ENCODE results near the gene NUDT12.

NUDT12 gene

DNA sequence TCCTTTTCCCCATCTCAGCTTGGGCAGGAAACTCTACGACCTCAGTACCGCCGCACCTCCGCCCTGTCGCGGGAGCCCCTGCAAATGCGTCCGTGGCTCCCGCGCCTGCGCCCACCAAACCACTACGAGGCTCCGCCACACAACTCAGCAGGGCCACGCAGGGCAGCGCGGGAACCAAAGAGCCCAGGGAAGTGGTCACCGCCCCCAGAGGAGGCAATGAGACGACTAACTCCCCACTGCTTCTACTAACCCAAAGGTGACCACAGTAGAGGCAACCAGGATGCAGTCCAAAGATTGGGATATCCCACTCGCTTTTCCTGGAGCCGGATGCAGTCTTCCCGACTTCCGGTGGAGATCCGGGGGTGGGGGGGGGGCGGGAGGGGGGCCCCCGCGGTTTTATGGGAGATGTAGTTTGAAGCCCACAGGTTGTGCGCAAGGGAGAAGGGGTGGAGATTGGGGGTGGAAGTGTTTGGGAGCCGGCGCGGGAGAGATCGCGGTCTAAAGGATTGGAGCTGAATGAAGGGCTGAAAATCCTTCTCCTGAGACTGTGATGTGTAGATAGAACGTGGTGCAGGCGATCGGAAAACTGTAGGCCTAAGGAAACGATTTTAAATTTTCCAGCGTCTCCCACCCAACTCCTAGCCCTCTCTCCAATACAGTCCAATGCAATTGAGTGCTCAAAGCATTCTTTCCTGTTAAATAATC lies at the start of gene NUDT12:
Gene NUDT12, minus strand, starts transcription at position 337 of the 705 bp plus-strand sequence. CDS start 2,541 bp downstream, outside the sequence.
- peak; percentile 89 for DNase-seq (ENCODE audit: low spot score)

DNA sequence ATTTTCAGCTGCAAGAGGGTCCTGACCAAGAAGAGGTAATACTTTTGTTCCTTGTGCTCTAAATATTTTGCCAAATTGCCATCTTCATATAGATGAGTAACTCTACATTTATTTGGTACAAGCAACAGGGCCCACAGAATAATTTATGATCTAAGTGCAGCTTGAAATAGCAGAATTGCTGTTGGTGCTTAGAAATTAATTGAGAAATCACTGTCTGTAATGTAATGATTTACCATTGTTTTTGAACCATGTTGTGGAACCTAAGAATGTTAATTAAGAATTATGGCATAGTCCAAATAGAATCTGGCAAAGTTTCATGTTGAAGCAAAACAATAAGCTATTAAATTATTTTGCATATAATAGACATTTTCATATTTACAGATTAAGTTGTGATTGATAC lies 44.8 kb upstream of the NUDT12 start:
- DNase-seq (ENCODE audit: low spot score), result no peak

DNA sequence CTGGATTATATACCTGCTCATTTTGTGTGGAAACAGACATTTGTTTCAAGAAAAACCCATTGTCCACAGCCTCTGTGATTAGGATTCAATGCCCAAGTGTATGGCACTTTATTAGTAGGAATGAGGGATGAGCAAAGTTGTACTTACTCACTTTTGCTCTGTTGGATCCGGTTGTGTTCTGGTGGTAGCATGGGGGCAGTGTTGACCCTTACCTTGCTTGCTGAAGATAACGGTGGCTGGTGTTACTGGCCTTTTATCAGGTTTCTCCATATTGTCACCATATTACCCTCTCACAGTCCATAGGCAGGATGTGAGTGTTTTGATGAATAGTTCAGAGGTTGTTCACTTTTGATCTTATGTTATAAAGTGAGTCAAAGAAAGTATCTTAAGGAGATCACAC lies 42.7 kb upstream of the NUDT12 start:
- DNase-seq (ENCODE audit: low spot score), result no peak

DNA sequence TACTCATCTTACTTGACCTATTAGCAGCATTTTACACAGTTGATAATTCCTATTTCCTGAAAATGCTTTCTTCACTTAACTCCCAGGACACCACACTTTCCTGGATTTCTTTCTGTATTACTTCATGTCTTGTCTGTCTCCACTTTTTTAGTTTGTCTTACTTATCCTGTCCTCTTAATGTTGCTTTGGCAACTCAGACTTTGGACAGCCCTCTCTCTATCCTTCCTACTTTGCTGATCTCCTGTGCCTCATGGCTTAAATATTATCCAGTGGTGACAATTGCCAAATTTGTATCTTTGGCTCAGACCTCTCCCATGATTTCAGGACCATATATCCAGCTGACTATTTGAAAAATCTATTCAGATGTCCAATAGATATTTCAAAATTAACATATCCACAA lies 39.8 kb upstream of the NUDT12 start:
- DNase-seq (ENCODE audit: low spot score), result no peak

DNA sequence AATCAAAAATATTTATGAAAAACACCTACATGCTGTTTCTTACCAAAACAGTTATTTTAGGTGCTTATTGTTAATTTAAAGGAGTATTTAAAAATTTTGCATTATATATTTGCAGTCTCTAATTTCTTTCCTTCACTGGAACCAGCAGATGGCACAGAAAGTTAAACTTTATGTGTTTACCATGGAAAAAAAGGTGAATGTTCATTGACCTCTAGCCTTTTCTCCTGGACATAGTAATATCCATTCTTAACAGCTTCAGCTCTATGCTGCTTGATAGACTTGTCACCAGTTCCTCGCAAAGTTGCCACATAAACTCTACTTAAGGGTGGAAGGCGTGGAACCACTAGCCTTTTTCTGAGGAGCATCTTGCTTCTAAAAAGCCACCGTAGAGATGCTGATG lies 38.7 kb upstream of the NUDT12 start:
- no peak for DNase-seq (ENCODE audit: low spot score)

DNA sequence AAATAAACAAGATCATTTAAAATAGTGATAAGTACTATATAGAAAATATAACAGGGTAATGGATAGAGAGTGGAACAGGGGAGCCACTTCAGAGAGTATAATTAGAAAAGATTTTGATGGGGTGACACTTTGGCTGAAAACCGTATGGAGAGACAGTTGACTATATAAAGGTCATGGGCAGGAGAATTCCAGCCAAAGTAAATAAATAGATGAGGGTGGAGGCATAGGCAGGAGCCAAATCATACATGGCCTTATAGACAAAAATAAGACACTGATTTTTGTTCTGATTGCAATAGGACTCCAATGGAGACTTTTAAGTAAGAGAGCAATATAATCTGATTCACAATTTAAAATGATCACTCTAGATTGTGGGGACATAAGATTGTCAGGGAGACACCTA lies 37.5 kb upstream of the NUDT12 start:
- no peak for DNase-seq (ENCODE audit: low spot score)

DNA sequence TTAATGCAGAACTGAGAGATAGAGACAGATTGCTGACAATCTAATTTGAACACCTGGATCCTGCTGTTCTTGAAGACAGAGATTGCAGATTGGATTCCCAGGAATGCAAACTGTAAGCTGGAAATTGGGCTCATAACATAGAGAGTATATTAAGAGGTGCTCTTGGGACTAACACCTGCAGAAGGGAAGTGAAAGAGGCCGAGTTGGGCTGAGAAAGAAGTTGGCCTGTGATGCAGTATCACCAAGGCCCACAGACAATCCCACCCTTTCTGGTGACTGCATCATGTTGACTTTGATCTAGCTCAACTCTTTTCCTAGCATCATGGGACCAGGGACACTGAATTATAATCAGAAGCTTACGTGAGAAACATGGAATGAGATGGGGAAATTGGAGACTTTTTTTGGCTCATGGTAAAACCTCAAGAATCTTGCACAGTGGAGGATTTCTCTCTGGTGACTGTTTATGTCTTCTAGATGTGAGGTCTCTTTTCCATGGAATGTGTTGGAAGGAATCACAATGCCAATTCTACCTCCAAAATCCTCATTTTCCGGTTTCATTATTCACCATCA lies 36.5 kb upstream of the NUDT12 start:
- DNase-seq (ENCODE audit: low spot score), result no peak

DNA sequence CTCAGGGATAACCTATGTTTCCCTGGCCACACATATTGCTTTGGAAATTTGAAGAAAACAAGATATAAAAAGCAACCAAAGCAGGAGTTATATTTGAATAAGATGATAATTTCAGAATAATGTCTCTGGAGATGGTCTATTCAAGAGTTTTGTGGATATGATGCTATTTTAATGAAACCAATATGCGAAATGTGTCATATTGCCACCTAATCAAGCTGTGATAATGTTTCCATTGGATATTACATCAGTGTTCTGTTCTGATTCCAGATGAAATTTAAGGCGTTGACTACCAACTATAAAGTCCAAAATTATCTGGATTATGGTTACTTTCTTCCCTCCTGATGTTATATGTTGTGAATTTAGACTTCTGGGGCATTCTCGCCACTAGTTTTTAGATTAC lies 27.6 kb upstream of the NUDT12 start:
- no peak for DNase-seq (ENCODE audit: low spot score)

DNA sequence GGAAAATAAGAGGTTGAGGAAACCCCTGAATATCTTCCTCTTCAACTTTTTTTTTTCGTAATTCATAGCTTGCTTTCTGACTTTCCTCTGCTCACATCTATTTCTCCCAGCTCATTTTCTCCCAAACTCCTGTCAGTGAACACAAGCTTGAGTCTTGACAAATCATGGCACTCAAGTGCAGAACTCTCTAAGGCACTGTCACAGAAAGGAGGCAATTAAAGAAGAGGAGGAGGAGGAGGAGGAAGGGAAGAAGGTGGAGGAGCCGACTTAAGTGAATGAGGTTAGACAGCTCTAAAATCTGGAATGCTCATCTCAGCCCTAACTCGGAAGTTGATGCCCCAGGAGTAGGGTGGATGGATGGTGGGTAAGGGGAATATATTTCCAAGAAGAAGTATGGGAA lies 27.2 kb upstream of the NUDT12 start:
- no peak for DNase-seq (ENCODE audit: low spot score)

DNA sequence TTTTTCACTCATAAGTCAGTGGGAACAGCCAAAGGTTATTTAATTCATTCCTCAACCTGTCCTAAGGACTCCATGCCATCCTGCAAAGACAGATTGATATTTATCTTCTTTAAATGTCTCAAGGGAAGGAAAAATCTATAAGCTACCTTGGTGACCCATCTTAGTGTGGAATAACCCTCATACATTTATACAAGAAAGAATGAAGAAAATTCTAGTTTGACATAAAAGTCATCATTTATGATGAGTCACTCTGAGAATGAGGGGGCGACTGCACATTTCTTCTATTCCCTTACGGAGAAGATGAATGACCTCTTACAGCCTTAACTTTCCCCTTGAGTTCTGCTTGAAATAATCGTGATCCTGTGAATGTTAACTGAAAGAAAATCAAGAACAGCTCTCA lies 26.8 kb upstream of the NUDT12 start:
- no peak for DNase-seq (ENCODE audit: low spot score)

DNA sequence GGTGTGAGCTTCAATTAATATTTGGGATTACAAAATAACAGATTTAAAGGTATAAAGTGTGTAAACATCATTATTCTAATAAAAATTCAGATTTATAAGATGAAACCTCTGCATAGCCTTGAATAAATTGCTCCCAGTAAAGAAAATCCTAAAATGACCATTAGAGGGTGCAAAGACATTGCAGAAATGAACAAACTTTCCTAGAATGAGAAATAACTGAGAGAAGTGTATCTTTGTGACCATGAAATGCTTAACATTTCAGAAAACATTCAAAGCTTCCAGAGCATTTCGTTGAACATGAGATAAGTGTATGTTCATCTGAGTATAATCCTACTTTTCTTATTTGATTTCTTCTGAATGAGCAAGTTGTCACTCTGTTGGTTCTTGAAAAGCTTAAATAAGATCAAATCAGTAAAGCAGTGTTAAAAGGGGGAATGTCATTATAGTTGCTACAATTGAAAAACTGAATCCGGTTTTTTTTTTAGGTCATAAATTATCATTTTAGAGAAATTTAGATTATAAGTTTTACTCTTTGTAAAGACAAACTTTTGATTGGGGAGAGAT lies 24.7 kb upstream of the NUDT12 start:
- peak; percentile 21 for DNase-seq (ENCODE audit: low spot score)

DNA sequence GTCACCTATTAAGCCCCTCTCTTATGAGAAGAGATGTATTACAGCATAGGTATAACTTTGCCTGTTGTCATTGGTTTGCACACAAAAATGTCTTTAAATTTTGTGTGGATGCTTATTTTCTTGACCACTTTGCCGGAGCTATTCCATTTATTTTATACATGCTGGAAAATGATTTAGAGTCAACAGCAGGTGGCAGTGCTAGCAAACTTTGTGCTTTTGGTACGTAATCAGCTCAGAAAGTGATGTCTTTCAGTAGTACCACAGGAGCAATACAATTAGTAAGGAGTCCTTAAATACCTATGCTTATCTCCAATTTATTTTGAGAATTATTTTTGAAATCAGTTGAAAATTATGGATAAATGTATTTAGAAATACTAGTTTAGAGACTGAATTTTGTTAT lies 19.8 kb upstream of the NUDT12 start:
- peak; percentile 58 for DNase-seq (ENCODE audit: low spot score)

DNA sequence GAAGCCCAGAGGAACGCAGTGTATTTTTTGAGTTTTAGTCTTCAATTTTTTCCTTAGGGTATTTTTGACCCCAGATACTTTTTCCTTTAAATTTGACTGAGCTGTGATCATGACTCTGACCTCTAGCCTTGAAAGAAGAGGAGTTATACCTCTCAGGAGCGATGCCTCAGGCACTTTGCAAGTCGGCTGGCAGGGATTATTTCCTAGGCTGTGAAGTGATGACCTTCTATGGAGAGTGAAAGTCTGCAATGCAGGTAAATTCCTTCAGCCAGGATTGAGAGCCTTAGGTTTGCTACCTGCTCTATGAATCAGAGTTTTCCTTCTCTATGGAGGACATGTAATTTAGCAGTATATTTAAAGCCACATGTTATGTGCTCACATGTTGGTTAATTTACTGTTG lies 10.8 kb upstream of the NUDT12 start:
- no peak for DNase-seq (ENCODE audit: low spot score)

DNA sequence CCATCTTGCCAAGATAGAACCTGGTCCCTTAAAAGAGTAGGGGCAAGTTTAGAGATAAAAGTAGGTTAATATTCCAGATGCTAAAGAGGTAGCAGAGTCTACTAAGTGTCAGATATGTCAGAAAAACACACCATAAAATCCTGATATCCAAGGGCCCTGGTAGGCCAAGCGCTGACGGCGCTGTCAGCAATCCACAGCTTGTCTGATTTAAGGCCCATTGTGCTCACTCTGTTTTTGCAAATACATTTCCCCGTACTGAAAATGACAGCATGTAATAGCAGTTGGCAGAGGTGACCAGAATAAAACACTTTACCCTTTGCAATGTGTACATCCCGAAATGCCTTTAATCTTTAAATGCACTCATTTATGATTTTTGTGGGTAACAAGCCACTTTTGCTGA lies 9.9 kb upstream of the NUDT12 start:
- no peak for DNase-seq (ENCODE audit: low spot score)

DNA sequence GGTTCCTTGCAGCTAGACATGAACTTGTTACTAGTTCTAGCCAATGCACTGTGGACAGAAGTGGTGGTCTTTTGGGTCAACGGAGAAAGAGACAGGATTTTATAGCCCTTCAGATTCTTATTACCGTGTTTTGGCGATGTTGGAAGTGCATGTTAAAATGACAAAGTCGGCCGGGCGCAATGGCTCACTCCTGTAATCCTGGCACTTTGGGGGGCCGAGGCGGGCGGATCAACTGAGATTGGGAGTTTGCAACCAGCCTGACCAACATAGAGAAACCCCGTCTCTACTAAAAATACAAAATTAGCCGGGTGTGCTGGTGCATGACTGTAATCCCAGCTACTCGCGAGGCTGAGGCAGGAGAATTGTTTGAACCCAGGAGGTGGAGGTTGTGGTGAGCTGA lies 9.1 kb upstream of the NUDT12 start:
- no peak for DNase-seq (ENCODE audit: low spot score)

DNA sequence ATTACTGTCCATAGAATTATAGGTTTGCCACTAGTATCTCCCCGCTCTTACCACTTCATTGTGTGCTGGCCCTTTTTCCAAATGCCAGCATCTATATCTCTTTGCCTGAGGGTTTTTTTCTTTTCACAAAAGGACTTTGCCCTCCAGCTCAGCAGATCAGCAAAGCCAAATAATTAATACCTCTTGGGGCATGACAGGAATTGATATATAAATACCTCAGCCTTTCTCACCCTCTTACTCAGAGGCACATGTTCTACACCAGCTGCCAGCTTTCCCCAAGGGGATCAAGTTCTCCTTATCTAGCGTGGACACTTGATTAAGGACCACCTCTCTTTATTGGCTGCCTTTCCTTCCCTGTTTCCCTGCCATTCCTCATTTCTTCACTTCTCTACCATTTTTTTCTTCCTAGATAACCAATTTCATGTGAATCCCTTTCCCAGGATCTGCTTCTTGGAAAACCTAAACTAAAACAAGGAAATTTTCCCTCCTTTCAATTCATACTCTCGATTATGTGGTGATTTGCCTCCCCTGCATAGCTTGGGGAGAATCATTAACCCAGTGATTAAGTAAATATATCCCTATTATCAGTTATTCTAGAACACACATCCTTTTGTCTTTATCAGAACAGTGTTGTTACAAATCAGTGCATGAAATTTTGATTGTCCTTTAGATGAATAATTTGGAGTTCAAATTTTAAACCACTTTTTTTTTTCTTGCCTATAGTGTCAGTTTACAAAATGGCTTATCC lies 6.9 kb upstream of the NUDT12 start:
- DNase-seq (ENCODE audit: low spot score), result no peak

DNA sequence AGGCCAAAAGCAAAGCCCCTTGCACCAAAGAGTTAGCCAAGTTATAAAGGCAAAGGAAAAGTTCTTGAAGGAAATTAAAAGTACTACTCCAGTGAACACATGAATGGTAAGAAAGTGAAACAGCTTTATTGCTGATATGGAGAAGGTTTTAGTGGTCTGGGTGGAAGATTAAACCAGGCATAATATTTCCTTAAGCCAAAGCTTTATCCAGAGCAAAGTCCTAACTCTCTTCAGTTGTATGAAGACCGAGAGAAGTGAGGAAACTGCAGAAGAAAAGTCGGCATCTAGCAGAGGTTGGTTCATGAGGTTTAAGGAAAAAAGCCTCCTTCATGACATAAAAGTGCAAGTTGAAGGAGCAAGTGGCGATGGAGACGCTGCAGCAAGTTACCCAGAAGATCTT lies 3.1 kb upstream of the NUDT12 start:
- no peak for DNase-seq (ENCODE audit: low spot score)

DNA sequence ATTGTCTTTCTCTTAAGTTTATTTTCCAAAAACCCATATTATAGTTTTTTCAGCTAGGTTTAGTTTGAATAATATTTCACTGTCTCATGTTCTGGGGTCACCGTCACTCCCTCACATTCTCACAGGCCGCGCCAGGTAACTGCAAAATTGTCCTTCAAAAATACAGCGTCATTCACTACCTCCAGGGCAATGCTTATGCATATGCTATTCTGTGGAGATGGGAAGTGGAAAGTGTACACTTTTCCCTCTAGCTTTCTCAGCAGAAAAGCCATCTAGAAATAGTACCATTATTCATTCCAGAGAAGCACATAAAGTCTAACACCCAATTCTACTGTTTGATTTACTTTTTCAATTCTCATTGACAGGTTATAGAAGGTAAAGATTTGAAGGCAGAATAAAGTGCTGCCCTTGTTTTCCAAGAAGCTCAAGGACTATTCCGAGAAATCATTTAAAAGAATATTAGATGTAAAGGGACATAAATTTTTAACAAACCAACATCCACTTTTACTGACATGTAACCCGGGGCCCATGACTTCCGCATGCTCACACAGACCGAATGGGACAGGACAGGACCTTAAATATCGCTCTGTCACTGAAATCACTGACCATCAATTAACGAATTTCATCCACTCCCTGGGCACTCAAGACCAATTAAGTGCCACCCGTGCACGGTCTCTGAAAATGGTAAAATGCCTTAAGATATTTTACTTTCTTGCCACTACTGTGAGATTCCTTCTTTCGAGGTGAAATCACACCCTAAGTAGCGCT lies 720 bp downstream of the NUDT12 start:
- peak; percentile 26 for DNase-seq (ENCODE audit: low spot score)

DNA sequence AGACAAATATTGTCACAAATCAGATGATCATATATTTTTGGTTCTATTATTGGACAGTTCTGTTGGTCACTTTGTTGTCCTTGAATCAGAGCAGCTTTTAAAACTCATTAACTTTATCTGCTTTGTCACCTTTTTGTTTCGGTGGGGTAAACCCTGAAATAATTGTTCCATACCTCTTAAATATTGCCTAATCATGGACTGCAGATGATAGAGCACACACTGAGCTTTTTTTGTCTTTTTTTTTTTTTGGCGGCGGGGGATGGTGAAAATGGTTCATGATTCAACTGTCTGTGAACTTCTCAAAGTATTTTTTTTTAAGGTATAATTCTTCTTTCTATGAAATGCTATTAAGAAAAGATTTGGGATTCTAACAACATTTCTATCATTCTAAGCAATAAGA lies 1.8 kb downstream of the NUDT12 start:
- no peak for DNase-seq (ENCODE audit: low spot score)

DNA sequence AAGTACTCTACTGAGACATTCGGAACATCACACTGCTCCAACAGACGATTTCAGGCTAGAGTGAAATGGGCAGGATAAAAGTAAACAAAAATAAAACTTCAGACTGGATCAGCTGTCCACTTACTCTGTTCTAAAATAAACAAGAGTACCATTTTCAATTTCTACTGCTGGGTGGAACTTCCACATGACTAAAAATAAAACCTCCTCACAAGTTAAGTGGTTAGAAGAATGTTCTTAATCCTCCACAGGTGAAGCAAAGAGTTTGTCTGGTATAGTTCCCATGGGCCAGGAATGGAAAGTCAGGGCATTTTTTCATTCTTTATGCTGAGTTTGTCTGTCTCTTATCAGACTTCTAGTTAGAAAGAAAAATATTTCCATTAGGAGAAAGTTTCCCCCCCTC lies 15.7 kb downstream of the NUDT12 start:
- DNase-seq (ENCODE audit: low spot score), result no peak

DNA sequence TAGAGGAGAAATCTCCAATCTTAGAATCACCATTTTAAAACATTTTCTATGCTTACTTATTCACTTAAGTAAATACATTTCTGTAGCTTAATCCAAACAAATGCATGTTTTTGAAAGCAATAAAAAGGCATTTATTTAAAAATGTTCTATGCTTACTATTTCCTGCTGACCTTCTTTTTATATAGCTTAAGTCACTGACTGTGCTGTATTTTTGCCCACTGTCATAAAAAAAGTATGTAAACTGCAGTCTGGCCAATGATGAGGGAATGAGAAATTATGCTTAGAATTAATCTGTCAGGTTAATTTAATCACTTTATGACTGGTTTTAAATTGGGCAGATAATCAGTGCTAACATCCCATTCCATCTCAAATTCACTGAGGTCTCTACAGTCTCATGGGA lies 20.1 kb downstream of the NUDT12 start:
- no peak for DNase-seq (ENCODE audit: low spot score)

DNA sequence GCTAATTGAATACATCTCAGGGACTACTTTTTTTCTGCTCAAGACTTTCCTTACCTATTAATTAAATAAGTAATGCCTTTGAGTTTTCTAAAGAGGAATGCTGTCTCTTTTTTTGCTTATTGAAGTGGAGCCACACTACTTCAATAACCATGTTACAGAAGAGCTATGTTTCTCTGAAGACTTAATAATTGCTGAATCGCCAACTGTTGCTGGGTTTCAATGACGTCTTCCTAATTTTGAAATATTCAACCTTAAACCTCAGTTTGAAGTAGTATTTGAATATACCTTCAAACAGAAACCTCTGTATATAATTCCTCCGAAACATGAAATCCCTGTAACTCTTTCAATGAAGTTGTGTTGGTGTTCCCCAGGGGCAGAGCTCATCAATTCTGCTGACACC lies 21.0 kb downstream of the NUDT12 start:
- DNase-seq (ENCODE audit: low spot score), result no peak
